Measurements from ENCODE around the gene GPR162. TPM values are rescaled to one million over a fixed set of nuclear protein-coding genes. Genes with fewer than 3 reads are reported as not detected.

The GPR162 gene
- total RNA-seq, 4 donors from 2014 or later, result 1.3 to 2.3 (median 1.5) TPM; not detected in 1

DNA sequence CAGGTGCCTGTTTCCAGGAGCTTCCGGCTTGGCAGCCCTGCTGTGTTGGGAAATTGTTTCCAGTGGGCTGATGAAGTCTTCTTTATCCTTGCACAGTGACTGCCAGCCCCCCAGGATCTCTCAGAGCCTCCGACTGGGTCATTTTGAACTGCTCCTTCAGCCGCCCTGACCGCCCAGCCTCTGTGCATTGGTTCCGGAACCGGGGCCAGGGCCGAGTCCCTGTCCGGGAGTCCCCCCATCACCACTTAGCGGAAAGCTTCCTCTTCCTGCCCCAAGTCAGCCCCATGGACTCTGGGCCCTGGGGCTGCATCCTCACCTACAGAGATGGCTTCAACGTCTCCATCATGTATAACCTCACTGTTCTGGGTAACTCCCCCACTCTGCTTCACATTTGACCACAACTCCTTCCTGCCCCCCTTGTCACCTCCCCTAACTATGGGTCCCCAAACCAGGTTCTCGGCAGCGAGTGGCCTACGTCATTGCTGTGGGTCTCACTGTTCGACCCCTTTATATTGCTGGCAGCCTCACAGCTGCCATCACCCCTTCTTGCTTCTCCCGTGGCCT, 47.0 kb upstream of the GPR162 start:
- no peak for DNase-seq
- intact Hi-C loops (cut with DNase I), result no loop called here
- Histone ChIP-seq H3K4me3 (peak overlapping the region in 1 of 4 donors; percentile 45), H3K27ac (peak overlapping the region in 3 of 4 donors; percentile 30 to 99 (median 52)), H3K4me1 (peaks cover 31 to 64% (median 32%) of the 10 kb centered on the region in 3 donors), H3K36me3 (peaks cover 4 to 20% (median 4%) of the 10 kb centered on the region in 3 donors), H3K9me3 (no peaks in the 10 kb centered on the region), H3K27me3 (peaks cover 0 to 13% (median 0%) of the 10 kb centered on the region in 4 donors)
- 78 to 81% methylated on average over 11 to 15 of the region's 15 CpGs for WGBS, 2 donors
- no peak for TF ChIP-seq CTCF (IDR thresholded peaks at IDR 0.05)
- no peak for TF ChIP-seq POLR2A (IDR thresholded peaks at IDR 0.05)

- Histone ChIP-seq H3K4me1 (peaks cover 25 to 57% (median 31%) of the 10 kb centered on the region in 3 donors), H3K9me3 (no peaks in the 10 kb centered on the region), H3K36me3 (peaks cover 0 to 11% (median 2%) of the 10 kb centered on the region in 3 donors), H3K27ac (peak overlapping the region in 1 of 4 donors; percentile 99), H3K4me3 (no peak overlapping the region), H3K27me3 (peaks cover 0 to 13% (median 0%) of the 10 kb centered on the region in 4 donors)
- intact Hi-C loops (cut with DNase I), result no loop called here
- 73 to 82% methylated on average over 10 to 16 of the region's 16 CpGs for WGBS, 2 donors
- TF ChIP-seq CTCF (IDR thresholded peaks at IDR 0.05), result no peak
- TF ChIP-seq POLR2A (IDR thresholded peaks at IDR 0.05), result no peak
- no peak for DNase-seq
Observed at GRCh38 chr12:6775185-6776174, 46.1 kb upstream of the GPR162 start.

- DNase-seq, result no peak
- H3K4me3 ChIP-seq, result no peak overlapping the region
- peaks cover 0 to 13% (median 0%) of the 10 kb centered on the region in 4 donors for H3K27me3 ChIP-seq
- TF ChIP-seq CTCF (IDR thresholded peaks at IDR 0.05) (no peak), POLR2A (IDR thresholded peaks at IDR 0.05) (no peak)
- H3K36me3 ChIP-seq, result no peaks in the 10 kb centered on the region
- intact Hi-C loops (cut with DNase I), result no loop called here
- WGBS, 2 donors, result 89 to 90% methylated on average over 4 to 5 of the region's 5 CpGs
- H3K27ac ChIP-seq, result peak overlapping the region in 2 of 4 donors; percentile 67 to 80
- H3K4me1 ChIP-seq, result peaks cover 13 to 38% (median 17%) of the 10 kb centered on the region in 3 donors
- H3K9me3 ChIP-seq, result no peaks in the 10 kb centered on the region
Observed at GRCh38 chr12:6777386-6777785, 44.2 kb upstream of the GPR162 start.

- peak overlapping the region; percentile 44 to 80 (median 73) for H3K27ac ChIP-seq
- WGBS, 2 donors, result 11 to 37% methylated on average over 5 to 11 of the region's 14 CpGs
- H3K27me3 ChIP-seq, result peaks cover 0 to 9% (median 0%) of the 10 kb centered on the region in 4 donors
- intact Hi-C loops (cut with DNase I), result no loop called here
- peaks cover 11 to 32% (median 17%) of the 10 kb centered on the region in 3 donors for H3K4me1 ChIP-seq
- no peaks in the 10 kb centered on the region for H3K36me3 ChIP-seq
- DNase-seq, result no peak
- TF ChIP-seq POLR2A (IDR thresholded peaks at IDR 0.05) (no peak), CTCF (IDR thresholded peaks at IDR 0.05) (no peak)
- H3K4me3 ChIP-seq, result peak overlapping the region; percentile 21 to 65 (median 46)
- no peaks in the 10 kb centered on the region for H3K9me3 ChIP-seq
Observed at GRCh38 chr12:6778217-6778573, 43.4 kb upstream of the GPR162 start.

Measured in esophagus squamous epithelium (tissue), 5 donors.